GM12874 (cell line): ENCODE results near the gene DDN.

Source experiments
- CTCF ChIP-seq: IDR thresholded peaks from 2 replicates; pipeline ENCODE4 v1.5.1; 2011; ENCODE audit warnings: low read depth, mild to moderate bottlenecking, control low read depth, low read length, moderate library complexity; ENCODE audit not compliant: insufficient read depth

DDN gene

GRCh38 chr12:49030119-49030518, 30.9 kb upstream of the DDN start:
- no peak for TF ChIP-seq CTCF

DNA sequence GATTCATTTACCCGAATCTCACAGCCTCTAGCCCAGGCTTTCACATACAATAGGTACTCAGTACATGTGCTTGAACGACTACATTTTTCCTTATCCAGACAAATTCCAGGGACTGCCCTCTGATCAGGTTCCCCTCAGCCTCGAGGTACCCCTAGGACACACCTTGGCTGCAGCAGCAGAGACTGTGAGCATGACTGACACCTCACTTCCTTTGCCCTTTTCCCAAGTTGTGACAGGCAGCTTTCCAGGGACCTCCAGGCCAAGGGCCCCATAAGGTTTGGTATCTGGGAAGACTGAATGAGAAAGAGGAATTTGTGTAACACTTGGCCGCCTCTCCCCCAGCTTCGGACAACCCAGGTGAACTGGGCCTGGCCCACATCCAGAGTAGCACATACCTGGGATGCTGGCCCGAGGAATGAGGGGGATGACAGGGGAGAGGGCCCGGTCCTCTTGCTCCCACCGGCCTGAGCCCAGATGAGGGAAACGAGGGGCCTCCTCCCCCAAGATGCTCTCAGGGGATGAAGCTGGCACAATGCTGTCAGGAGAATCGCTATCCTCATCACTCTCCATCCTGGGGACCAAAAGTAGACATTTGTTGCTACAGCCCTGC, 29.6 kb upstream of the DDN start:
- no peak for TF ChIP-seq CTCF

DNA sequence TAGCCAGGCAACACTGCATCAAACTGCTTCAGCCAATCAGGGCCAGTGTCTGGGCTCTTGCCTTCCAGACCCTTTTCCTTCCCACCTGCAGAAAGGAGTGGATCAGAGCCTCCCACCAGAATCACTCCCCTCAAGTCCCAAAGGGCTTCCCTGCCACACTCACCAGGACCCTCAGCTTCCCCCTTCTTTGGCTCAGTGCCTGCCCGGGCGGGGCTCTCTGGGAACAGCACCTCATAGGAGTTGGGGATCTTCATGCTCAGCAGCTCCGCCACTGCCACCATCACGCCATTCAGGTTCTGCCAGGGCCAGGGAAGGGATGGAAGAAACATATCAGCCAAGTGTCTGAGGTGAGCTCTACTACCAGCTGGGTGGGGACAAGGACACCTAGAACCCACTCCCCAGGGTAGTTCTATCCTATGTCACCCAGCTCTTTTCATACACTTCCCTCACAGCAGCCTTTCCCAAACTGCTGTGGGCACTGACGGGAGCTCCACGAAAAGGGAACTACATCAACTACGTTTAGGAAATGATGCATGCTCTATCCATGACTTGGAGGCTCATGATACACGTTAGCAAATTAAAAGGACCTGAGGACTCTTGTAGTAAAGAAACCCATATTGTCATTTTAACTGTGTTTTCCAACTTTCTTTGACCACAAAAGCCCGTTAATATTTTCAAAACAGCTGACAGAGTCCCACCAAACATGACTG, 28.8 kb upstream of the DDN start:
- TF ChIP-seq CTCF, result no peak

- TF ChIP-seq CTCF, result no peak
Measured at GRCh38 chr12:49026678-49027480, 27.7 kb upstream of the DDN start.

- TF ChIP-seq CTCF, result no peak
Measured at GRCh38 chr12:49026101-49026500, 26.9 kb upstream of the DDN start.

GRCh38 chr12:49025463-49025862, 26.3 kb upstream of the DDN start:
- no peak for TF ChIP-seq CTCF

DNA sequence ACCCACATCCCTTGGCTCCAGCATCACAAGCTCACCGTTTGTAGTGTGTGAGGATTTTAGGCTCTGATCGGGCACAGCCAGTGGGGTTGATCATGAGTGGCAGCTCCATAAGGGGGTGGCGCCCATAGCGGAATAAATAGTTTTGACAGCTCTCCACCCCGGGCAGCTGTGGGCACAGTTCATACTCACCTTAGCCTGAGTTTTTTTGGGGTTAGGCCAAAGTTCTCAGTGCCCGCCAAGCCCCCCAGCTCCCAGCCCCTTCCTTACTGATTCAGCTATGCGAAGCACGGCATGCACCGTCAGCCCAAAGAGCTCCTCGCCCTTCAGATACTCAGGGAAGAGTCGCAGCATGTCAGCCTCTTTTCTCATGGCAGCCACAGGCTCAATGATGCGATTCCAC, 25.4 kb upstream of the DDN start:
- TF ChIP-seq CTCF, result no peak
